Measurements from ENCODE around the gene HIVEP1. TPM values are rescaled to one million over a fixed set of nuclear protein-coding genes. Genes with fewer than 3 reads are reported as not detected.

Gene HIVEP1
- total RNA-seq: 10 to 100 TPM; 44.1 to 53.3 TPM
- 15.5 TPM for polyA plus RNA-seq (ENCODE audit: insufficient read depth, low read depth, low replicate concordance)
- long read RNA-seq, donor 1, partial matches to known transcripts: 0 of 2 reads
- long read RNA-seq, donor 1, other reads (novel, unspliced or antisense): 0 of 2 reads
- long read RNA-seq, donor 2: 0 reads

- no peaks in the 10 kb centered on the region for H3K36me3 ChIP-seq (ENCODE audit: low read depth, missing control alignments)
- no peaks in the 10 kb centered on the region for H3K9me3 ChIP-seq
- H3K27ac ChIP-seq: peak within 1 kb of the TSS; percentile 88 to 96
- TF ChIP-seq CTCF (IDR thresholded peaks at IDR 0.05) (no peak), POLR2A (IDR thresholded peaks at IDR 0.05) (no peak)
- no peak for DNase-seq
- H3K27me3 ChIP-seq: no peaks in the 10 kb centered on the region
- intact Hi-C loops (cut with DNase I; ENCODE audit: low total_unique reads): no loop called here
- 0% methylated on average over 25 of the region's 78 CpGs; no CpG with 5 or more reads in 1 of the 2 donors for WGBS, 2 donors
- peaks cover 16% of the 10 kb centered on the region for H3K4me1 ChIP-seq
- H3K4me3 ChIP-seq: peak within 1 kb of the TSS; percentile 77 to 78
These were observed at the start of gene HIVEP1 for GRCh38 chr6:12012038-12012557. HIVEP1 (plus strand) TSS chr6:12012312; CDS start chr6:12015629, 3,317 bp downstream.

GRCh38 chr6:11963756-11964500 lies 48.2 kb upstream of the HIVEP1 start:
- no peak overlapping the region for H3K27ac ChIP-seq
- H3K36me3 ChIP-seq (ENCODE audit: low read depth, missing control alignments): no peaks in the 10 kb centered on the region
- H3K9me3 ChIP-seq: no peaks in the 10 kb centered on the region
- DNase-seq: no peak
- intact Hi-C loops (cut with DNase I; ENCODE audit: low total_unique reads): no loop called here
- 94 to 97% methylated on average over 3 of the region's 3 CpGs for WGBS, 2 donors
- TF ChIP-seq CTCF (IDR thresholded peaks at IDR 0.05) (no peak), POLR2A (IDR thresholded peaks at IDR 0.05) (no peak)
- peaks cover 4% of the 10 kb centered on the region for H3K4me1 ChIP-seq
- H3K4me3 ChIP-seq: no peak overlapping the region
- H3K27me3 ChIP-seq: no peaks in the 10 kb centered on the region

- H3K27me3 ChIP-seq: no peaks in the 10 kb centered on the region
- H3K4me3 ChIP-seq: no peak overlapping the region
- H3K4me1 ChIP-seq: peaks cover 4% of the 10 kb centered on the region
- no peak for DNase-seq
- H3K36me3 ChIP-seq (ENCODE audit: low read depth, missing control alignments): no peaks in the 10 kb centered on the region
- TF ChIP-seq CTCF (IDR thresholded peaks at IDR 0.05) (no peak), POLR2A (IDR thresholded peaks at IDR 0.05) (no peak)
- H3K9me3 ChIP-seq: no peaks in the 10 kb centered on the region
- H3K27ac ChIP-seq: no peak overlapping the region
- 95 to 97% methylated on average over 3 of the region's 3 CpGs for WGBS, 2 donors
- intact Hi-C loops (cut with DNase I; ENCODE audit: low total_unique reads): no loop called here
These were observed 47.3 kb upstream of the HIVEP1 start for GRCh38 chr6:11964729-11965335.

GRCh38 chr6:11965499-11965898 lies 46.6 kb upstream of the HIVEP1 start:
- intact Hi-C loops (cut with DNase I; ENCODE audit: low total_unique reads): no loop called here
- no peak for TF ChIP-seq CTCF (IDR thresholded peaks at IDR 0.05)
- TF ChIP-seq POLR2A (IDR thresholded peaks at IDR 0.05): no peak
- no peak for DNase-seq
- Histone ChIP-seq H3K9me3 (no peaks in the 10 kb centered on the region), H3K27me3 (no peaks in the 10 kb centered on the region), H3K4me1 (peaks cover 4% of the 10 kb centered on the region), H3K27ac (no peak overlapping the region), H3K36me3 (ENCODE audit: low read depth, missing control alignments) (no peaks in the 10 kb centered on the region), H3K4me3 (no peak overlapping the region)
- WGBS, 2 donors: 85 to 91% methylated on average over 2 of the region's 2 CpGs

Data from testis (tissue), 5 donors.